SK-N-SH (cell line): ENCODE results near the gene APH1B. TPM values are rescaled to one million over a fixed set of nuclear protein-coding genes. Genes with fewer than 3 reads are reported as not detected.

Experiments
- CTCF ChIA-PET: fragments of 300-600, 350-600 bp; formaldehyde crosslinking; extraction: SDS; loops from one replicate; lab custom pipeline; 2021; lab: Yijun Ruan, JAX
- POLR2A ChIA-PET: fragments of 350-600 bp; sonication (Branson Sonifier 250); formaldehyde crosslinking; extraction: SDS; loops from one replicate; lab custom pipeline; 2020; ENCODE audit warnings: antibody characterized with exemption, inconsistent platforms; lab: Yijun Ruan, JAX
- DNase-seq: peaks from one replicate; pipeline ENCODE4 v3.0.0; 2012
- H2AFZ ChIP-seq: fragments of 200-600 bp; sonication (generic); 2 replicates; pipeline ENCODE4 v1.8.1; 2016; ENCODE audit warnings: antibody characterized with exemption, mild to moderate bottlenecking, low read depth
- H3F3A ChIP-seq: fragments of 200-600 bp; sonication (generic); replicated peaks from 2 replicates; pipeline ENCODE3; 2016; ENCODE audit warnings: antibody characterized with exemption, mild to moderate bottlenecking; ENCODE audit not compliant: insufficient read depth
- H3K27ac ChIP-seq, 2 experiments: fragments of 200-500 bp in 1 of 2; fragments of 200-600 bp in 1 of 2; sonication (Bioruptor generic) in 1 of 2; sonication (generic), shearing (Covaris generic) in 1 of 2; 2 replicates each; pipeline versions ENCODE4 v1.5.1 to v1.6.1; 2014 to 2016; ENCODE audit warnings: low read depth in 2 of 2, inconsistent platforms in 1 of 2, low read length in 1 of 2, mild to moderate bottlenecking in 1 of 2, mixed read lengths in 1 of 2
- H3K27me3 ChIP-seq: fragments of 200-600 bp; sonication (generic), shearing (Covaris generic); 2 replicates; pipeline ENCODE4 v1.6.1; 2016; ENCODE audit warnings: mixed run types; ENCODE audit not compliant: insufficient read depth
- H3K36me3 ChIP-seq, 2 experiments: fragments of 200-500 bp in 1 of 2; fragments of 200-600 bp in 1 of 2; sonication (Bioruptor generic) in 1 of 2; sonication (generic) in 1 of 2; replicated peaks in 1 of 2; 2 replicates each; pipeline versions ENCODE3 to v1.5.1; 2014 to 2016; ENCODE audit warnings: low read length in 1 of 2, mild to moderate bottlenecking in 1 of 2; ENCODE audit not compliant: insufficient read depth in 2 of 2, control insufficient read depth in 1 of 2
- H3K4me1 ChIP-seq, 2 experiments: fragments of 200-500 bp in 1 of 2; fragments of 200-600 bp in 1 of 2; sonication (Bioruptor generic) in 1 of 2; sonication (generic), shearing (Covaris generic) in 1 of 2; 2 replicates each; pipeline versions ENCODE4 v1.5.1 to v1.6.1; 2014 to 2016; ENCODE audit warnings: low read depth in 1 of 2, low read length in 1 of 2, mixed run types in 1 of 2; ENCODE audit not compliant: insufficient read depth in 2 of 2, control insufficient read depth in 1 of 2
- H3K4me2 ChIP-seq: fragments of 200-600 bp; sonication (generic), shearing (Covaris generic); 2 replicates; pipeline ENCODE4 v1.6.1; 2017; ENCODE audit warnings: mixed run types
- H3K4me3 ChIP-seq, 2 experiments: fragments of 200-500 bp in 1 of 2; fragments of 200-600 bp in 1 of 2; sonication (Bioruptor generic) in 1 of 2; sonication (generic), shearing (Covaris generic) in 1 of 2; 2 replicates each; pipeline versions ENCODE4 v1.5.1 to v1.8.1; 2014 to 2016; ENCODE audit warnings: low read depth in 2 of 2, inconsistent platforms in 1 of 2, low read length in 1 of 2, mild to moderate bottlenecking in 1 of 2, mixed read lengths in 1 of 2, moderate library complexity in 1 of 2
- H3K79me2 ChIP-seq: fragments of 200-600 bp; sonication (generic); 2 replicates; pipeline ENCODE4 v1.8.1; 2017; ENCODE audit warnings: mild to moderate bottlenecking; ENCODE audit not compliant: insufficient read depth
- H3K9ac ChIP-seq: fragments of 200-600 bp; sonication (generic); 2 replicates; pipeline ENCODE4 v1.6.1; 2017; ENCODE audit warnings: mixed run types
- H3K9me2 ChIP-seq: fragments of 200-600 bp; sonication (generic); 2 replicates; pipeline ENCODE4 v1.6.1; 2017; ENCODE audit warnings: mixed run types
- H3K9me3 ChIP-seq: fragments of 200-600 bp; sonication (generic); 2 replicates; pipeline ENCODE4 v1.6.1; 2017; ENCODE audit warnings: mixed run types, mild to moderate bottlenecking, moderate library complexity
- H4K20me1 ChIP-seq: fragments of 200-600 bp; sonication (generic); 2 replicates; pipeline ENCODE4 v1.6.1; 2017; ENCODE audit warnings: mild to moderate bottlenecking, mixed run types; ENCODE audit not compliant: insufficient read depth
- ELF1 ChIP-seq: IDR thresholded peaks from 2 replicates; pipeline ENCODE4 v1.4.0; 2012
- EZH2phosphoT487 ChIP-seq: fragments of 200-600 bp; sonication (generic); IDR thresholded peaks from 2 replicates; pipeline ENCODE4 v1.6.1; 2017; ENCODE audit warnings: low read depth, mixed run types, mild to moderate bottlenecking, antibody characterized with exemption, moderate library complexity, borderline replicate concordance
- FOSL2 ChIP-seq: IDR thresholded peaks from 2 replicates; pipeline ENCODE4 v1.4.0; 2012; ENCODE audit warnings: low read depth, mild to moderate bottlenecking, moderate library complexity, borderline replicate concordance
- FOXM1 ChIP-seq: IDR thresholded peaks from 2 replicates; pipeline ENCODE4 v1.4.0; 2012; ENCODE audit warnings: low read depth, mild to moderate bottlenecking
- GABPA ChIP-seq: IDR thresholded peaks from 2 replicates; pipeline ENCODE4 v1.4.0; 2012; ENCODE audit warnings: low read depth, mild to moderate bottlenecking
- GATA2 ChIP-seq: sonication (generic); formaldehyde crosslinking; IDR thresholded peaks from 2 replicates; pipeline ENCODE4 v1.5.0; 2020; ENCODE audit warnings: mild to moderate bottlenecking, missing genetic modification reagents
- MEF2A ChIP-seq: IDR thresholded peaks from 2 replicates; pipeline ENCODE4 v1.4.0; 2012; ENCODE audit warnings: low read depth, borderline replicate concordance
- MXI1 ChIP-seq: IDR thresholded peaks from 2 replicates; pipeline ENCODE4 v1.6.1; 2012; ENCODE audit warnings: mild to moderate bottlenecking, low read depth, low read length, improper control_type of control experiment
- NFIC ChIP-seq: IDR thresholded peaks from 2 replicates; pipeline ENCODE4 v1.4.0; 2012; ENCODE audit warnings: borderline replicate concordance
- NRF1 ChIP-seq: IDR thresholded peaks from 2 replicates; pipeline ENCODE4 v1.6.1; 2012; ENCODE audit warnings: low read depth, mild to moderate bottlenecking, low read length
- RXRA ChIP-seq: IDR thresholded peaks from 2 replicates; pipeline ENCODE4 v1.4.0; 2012; ENCODE audit warnings: low read depth, mild to moderate bottlenecking, borderline replicate concordance
- SIN3A ChIP-seq: IDR thresholded peaks from 2 replicates; pipeline ENCODE4 v1.6.1; 2012; ENCODE audit warnings: low read depth, mild to moderate bottlenecking, low read length, moderate library complexity, borderline replicate concordance
- YY1 ChIP-seq: IDR thresholded peaks from 2 replicates; pipeline ENCODE4 v1.4.0; 2012; ENCODE audit warnings: low read depth, mild to moderate bottlenecking
- WGBS: methylation state at CpG from one replicate; pipeline ENCODE4 v1.1.6; 2017; ENCODE audit warnings: low lambda C conversion rate; 5-methylcytosine and 5-hydroxymethylcytosine counted together
- polyA plus RNA-seq, 3 experiments: library from polyadenylated mRNA; depleted of rRNA; stranded (reverse); fragments of >200 nt; gene quantifications; 2 replicates each; pipeline ENCODE4 v1.2.3, GENCODE V29; 2012
- TF ChIP-seq, protein P1 (sequence below): IDR thresholded peaks from 2 replicates; pipeline ENCODE4 v1.6.1; 2012; ENCODE audit warnings: mild to moderate bottlenecking, low read depth, low read length, moderate library complexity
- TF ChIP-seq, protein P2 (sequence below): IDR thresholded peaks from 2 replicates; pipeline ENCODE4 v1.4.0; 2012; ENCODE audit warnings: low read depth, borderline replicate concordance
- TF ChIP-seq, protein P3 (sequence below): IDR thresholded peaks from 2 replicates; pipeline ENCODE4; 2012

The APH1B gene
- polyA plus RNA-seq, 1 of the 3 experiments (the other 2 are of a cell fraction) = 7.6 TPM

DNA sequence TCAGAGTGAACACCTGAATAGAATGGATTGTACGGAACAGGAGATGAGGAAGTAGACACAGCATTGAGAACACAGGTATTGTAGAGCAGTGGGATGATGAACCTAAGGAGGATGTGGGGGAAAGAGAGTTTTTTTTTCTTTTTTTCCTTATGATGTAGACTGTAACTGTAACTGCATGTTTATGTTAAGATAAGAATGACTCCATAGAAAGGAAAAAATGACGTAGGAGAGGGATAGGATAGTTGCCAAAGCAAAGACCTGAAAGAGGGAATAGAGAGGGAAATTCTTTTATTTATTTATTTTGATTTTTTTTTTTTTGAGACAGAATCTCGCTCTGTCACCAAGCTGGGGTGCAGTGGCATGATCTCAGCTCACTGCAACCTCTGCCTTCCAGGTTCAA is 33.2 kb downstream of the APH1B start:
- H4K20me1 ChIP-seq = no peaks in the 10 kb centered on the region
- DNase-seq = no peak
- H3K4me2 ChIP-seq = no peak overlapping the region
- 95% methylated on average over 3 of the region's 3 CpGs for WGBS
- H3K4me3 ChIP-seq = no peak overlapping the region
- no peaks in the 10 kb centered on the region for H3K9me3 ChIP-seq
- CTCF ChIA-PET = interaction anchor here (1.0 to 3.3 kb wide), 2 partner anchors 15 to 21 kb away, joined by 5 to 17 read pairs; no protein-coding TSS in a partner anchor
- H2AFZ ChIP-seq = no peak overlapping the region
- H3K27ac ChIP-seq = no peak overlapping the region
- peaks cover 7 to 10% of the 10 kb centered on the region in 2 experiments for H3K36me3 ChIP-seq
- H3K4me1 ChIP-seq = peaks cover 0 to 19% of the 10 kb centered on the region in 2 experiments; a peak in 3 of 4 replicates
- H3K9ac ChIP-seq = no peak overlapping the region
- H3F3A ChIP-seq = no peaks in the 10 kb centered on the region
- no peaks in the 10 kb centered on the region for H3K79me2 ChIP-seq
- H3K9me2 ChIP-seq = no peaks in the 10 kb centered on the region
- POLR2A ChIA-PET = no interaction called here
- no peaks in the 10 kb centered on the region for H3K27me3 ChIP-seq
- no peak for TF ChIP-seq EZH2phosphoT487
- TF ChIP-seq GATA2 (CRISPR knock-in tag) = no peak
- TF ChIP-seq ELF1 = no peak
- no peak for TF ChIP-seq FOXM1
- no peak for TF ChIP-seq NRF1
- TF ChIP-seq MXI1 = no peak
- TF ChIP-seq RXRA = no peak
- TF ChIP-seq, protein P1, sequence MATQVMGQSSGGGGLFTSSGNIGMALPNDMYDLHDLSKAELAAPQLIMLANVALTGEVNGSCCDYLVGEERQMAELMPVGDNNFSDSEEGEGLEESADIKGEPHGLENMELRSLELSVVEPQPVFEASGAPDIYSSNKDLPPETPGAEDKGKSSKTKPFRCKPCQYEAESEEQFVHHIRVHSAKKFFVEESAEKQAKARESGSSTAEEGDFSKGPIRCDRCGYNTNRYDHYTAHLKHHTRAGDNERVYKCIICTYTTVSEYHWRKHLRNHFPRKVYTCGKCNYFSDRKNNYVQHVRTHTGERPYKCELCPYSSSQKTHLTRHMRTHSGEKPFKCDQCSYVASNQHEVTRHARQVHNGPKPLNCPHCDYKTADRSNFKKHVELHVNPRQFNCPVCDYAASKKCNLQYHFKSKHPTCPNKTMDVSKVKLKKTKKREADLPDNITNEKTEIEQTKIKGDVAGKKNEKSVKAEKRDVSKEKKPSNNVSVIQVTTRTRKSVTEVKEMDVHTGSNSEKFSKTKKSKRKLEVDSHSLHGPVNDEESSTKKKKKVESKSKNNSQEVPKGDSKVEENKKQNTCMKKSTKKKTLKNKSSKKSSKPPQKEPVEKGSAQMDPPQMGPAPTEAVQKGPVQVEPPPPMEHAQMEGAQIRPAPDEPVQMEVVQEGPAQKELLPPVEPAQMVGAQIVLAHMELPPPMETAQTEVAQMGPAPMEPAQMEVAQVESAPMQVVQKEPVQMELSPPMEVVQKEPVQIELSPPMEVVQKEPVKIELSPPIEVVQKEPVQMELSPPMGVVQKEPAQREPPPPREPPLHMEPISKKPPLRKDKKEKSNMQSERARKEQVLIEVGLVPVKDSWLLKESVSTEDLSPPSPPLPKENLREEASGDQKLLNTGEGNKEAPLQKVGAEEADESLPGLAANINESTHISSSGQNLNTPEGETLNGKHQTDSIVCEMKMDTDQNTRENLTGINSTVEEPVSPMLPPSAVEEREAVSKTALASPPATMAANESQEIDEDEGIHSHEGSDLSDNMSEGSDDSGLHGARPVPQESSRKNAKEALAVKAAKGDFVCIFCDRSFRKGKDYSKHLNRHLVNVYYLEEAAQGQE = no peak
- no peak for TF ChIP-seq GABPA
- no peak for TF ChIP-seq MEF2A
- no peak for TF ChIP-seq NFIC
- TF ChIP-seq FOSL2 = no peak
- TF ChIP-seq, protein P2, sequence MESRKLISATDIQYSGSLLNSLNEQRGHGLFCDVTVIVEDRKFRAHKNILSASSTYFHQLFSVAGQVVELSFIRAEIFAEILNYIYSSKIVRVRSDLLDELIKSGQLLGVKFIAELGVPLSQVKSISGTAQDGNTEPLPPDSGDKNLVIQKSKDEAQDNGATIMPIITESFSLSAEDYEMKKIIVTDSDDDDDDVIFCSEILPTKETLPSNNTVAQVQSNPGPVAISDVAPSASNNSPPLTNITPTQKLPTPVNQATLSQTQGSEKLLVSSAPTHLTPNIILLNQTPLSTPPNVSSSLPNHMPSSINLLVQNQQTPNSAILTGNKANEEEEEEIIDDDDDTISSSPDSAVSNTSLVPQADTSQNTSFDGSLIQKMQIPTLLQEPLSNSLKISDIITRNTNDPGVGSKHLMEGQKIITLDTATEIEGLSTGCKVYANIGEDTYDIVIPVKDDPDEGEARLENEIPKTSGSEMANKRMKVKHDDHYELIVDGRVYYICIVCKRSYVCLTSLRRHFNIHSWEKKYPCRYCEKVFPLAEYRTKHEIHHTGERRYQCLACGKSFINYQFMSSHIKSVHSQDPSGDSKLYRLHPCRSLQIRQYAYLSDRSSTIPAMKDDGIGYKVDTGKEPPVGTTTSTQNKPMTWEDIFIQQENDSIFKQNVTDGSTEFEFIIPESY = no peak
- TF ChIP-seq YY1 = no peak
- TF ChIP-seq SIN3A = no peak
- TF ChIP-seq, protein P3, sequence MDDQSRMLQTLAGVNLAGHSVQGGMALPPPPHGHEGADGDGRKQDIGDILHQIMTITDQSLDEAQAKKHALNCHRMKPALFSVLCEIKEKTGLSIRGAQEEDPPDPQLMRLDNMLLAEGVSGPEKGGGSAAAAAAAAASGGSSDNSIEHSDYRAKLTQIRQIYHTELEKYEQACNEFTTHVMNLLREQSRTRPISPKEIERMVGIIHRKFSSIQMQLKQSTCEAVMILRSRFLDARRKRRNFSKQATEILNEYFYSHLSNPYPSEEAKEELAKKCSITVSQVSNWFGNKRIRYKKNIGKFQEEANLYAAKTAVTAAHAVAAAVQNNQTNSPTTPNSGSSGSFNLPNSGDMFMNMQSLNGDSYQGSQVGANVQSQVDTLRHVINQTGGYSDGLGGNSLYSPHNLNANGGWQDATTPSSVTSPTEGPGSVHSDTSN = no peak
